HepG2 (cell line): Measurements from ENCODE around the gene EFCAB11. TPM values are rescaled to one million over a fixed set of nuclear protein-coding genes. Genes with fewer than 3 reads are reported as not detected.

Source experiments
- AKNA ChIP-seq: sonication (generic); formaldehyde crosslinking; IDR thresholded peaks from 2 replicates; pipeline ENCODE4 v1.4.0; 2020; ENCODE audit warnings: missing genetic modification reagents, borderline replicate concordance
- CHD2 ChIP-seq: IDR thresholded peaks from 2 replicates; pipeline ENCODE4 v1.6.1; 2011; ENCODE audit warnings: low read depth, low read length, improper control_type of control experiment
- HDAC2 ChIP-seq: sonication (generic); formaldehyde crosslinking; IDR thresholded peaks from 2 replicates; pipeline ENCODE4 v1.4.0; 2020; ENCODE audit warnings: missing genetic modification reagents
- HNF4A ChIP-seq: sonication (generic); formaldehyde crosslinking; IDR thresholded peaks from 2 replicates; pipeline ENCODE4 v1.4.0; 2020; ENCODE audit warnings: missing genetic modification reagents
- MTA1 ChIP-seq: sonication (generic); formaldehyde crosslinking; IDR thresholded peaks from 2 replicates; pipeline ENCODE4 v1.4.0; 2020; ENCODE audit warnings: missing genetic modification reagents, mild to moderate bottlenecking, borderline replicate concordance
- NBN ChIP-seq: fragments of 450-650 bp; conservative IDR thresholded peaks from 2 replicates; pipeline ENCODE4 v1.6.1; 2017
- TFDP2 ChIP-seq: sonication (generic); formaldehyde crosslinking; IDR thresholded peaks from 2 replicates; pipeline ENCODE4 v1.4.0; 2020; ENCODE audit warnings: missing genetic modification reagents
- ZBTB38 ChIP-seq: sonication (generic); formaldehyde crosslinking; IDR thresholded peaks from 2 replicates; pipeline ENCODE4 v1.5.1; 2020; ENCODE audit warnings: mild to moderate bottlenecking, missing genetic modification reagents
- ZGPAT ChIP-seq: IDR thresholded peaks from 2 replicates; pipeline ENCODE4 v1.6.1; 2016; ENCODE audit warnings: mild to moderate bottlenecking
- ZMYM4 ChIP-seq: sonication (generic); formaldehyde crosslinking; IDR thresholded peaks from 2 replicates; pipeline ENCODE4 v1.8.1; 2023; ENCODE audit warnings: mild to moderate bottlenecking, missing genetic modification reagents
- ZNF678 ChIP-seq: sonication (generic); formaldehyde crosslinking; IDR thresholded peaks from 2 replicates; pipeline ENCODE4 v1.4.0; 2020; ENCODE audit warnings: mild to moderate bottlenecking, missing genetic modification reagents
- ZSCAN29 ChIP-seq: sonication (generic); formaldehyde crosslinking; conservative IDR thresholded peaks from 2 replicates; pipeline ENCODE4 v1.4.0; 2020; ENCODE audit warnings: mild to moderate bottlenecking, missing genetic modification reagents
- polyA plus RNA-seq, 8 experiments: library from polyadenylated mRNA; depleted of rRNA in 3 of 8; stranded (reverse) in 7 of 8; unstranded in 1 of 8; fragments of >200 nt; fragmentation: Illumina TruSeq in 4 of 8; extraction: Trizol in 4 of 8; gene quantifications; 2 replicates each; pipeline versions ENCODE4 v1.2.1 to v1.2.3, GENCODE V29; 2011 to 2016; ENCODE audit warnings: low read depth in 4 of 8, missing spikeins in 1 of 8, mixed read lengths in 1 of 8; ENCODE audit not compliant: insufficient read depth in 1 of 8
- total RNA-seq, 5 experiments: library from RNA; depleted of rRNA; stranded (reverse); fragments of >200 nt; fragmentation: Illumina TruSeq; extraction: Trizol; gene quantifications; 2 replicates each; pipeline ENCODE4 v1.2.3, GENCODE V29; 2016; ENCODE audit warnings: low read depth in 1 of 5
- TF ChIP-seq, protein P1 (sequence below): sonication (generic); formaldehyde crosslinking; IDR thresholded peaks from 2 replicates; pipeline ENCODE4 v1.8.1; 2023; ENCODE audit warnings: missing genetic modification reagents, inconsistent platforms, borderline replicate concordance
- TF ChIP-seq, protein P2 (sequence below): sonication (generic); formaldehyde crosslinking; IDR thresholded peaks from 2 replicates; pipeline ENCODE4 v1.9.0; 2021; ENCODE audit warnings: missing genetic modification reagents, borderline replicate concordance
- TF ChIP-seq, protein P3 (sequence below): sonication (generic); formaldehyde crosslinking; IDR thresholded peaks from 2 replicates; pipeline ENCODE4 v1.5.0; 2020; ENCODE audit warnings: mild to moderate bottlenecking, missing genetic modification reagents, borderline replicate concordance

Gene EFCAB11
- total and polyA plus RNA-seq, 2 of the 13 experiments (the other 11 are each of a cell fraction or from before 2014, with no cell fraction given) = 8.2 to 31.5 TPM

- 0 out of 2 replicates have a peak, but pooled peaks have one; percentile 34 for TF ChIP-seq AKNA (CRISPR knock-in tag)
- peak; percentile 76 for TF ChIP-seq ZGPAT (CRISPR knock-in tag)
- TF ChIP-seq ZMYM4 = peak; percentile 99
- TF ChIP-seq NBN = no peak
- TF ChIP-seq HNF4A (CRISPR knock-in tag) = peak; percentile 4; the same call in 1 of the 2 replicates
- no peak for TF ChIP-seq MTA1 (CRISPR knock-in tag)
- peak; percentile 78 for TF ChIP-seq CHD2
- TF ChIP-seq HDAC2 = peak; percentile 59; the same call in 1 of the 2 replicates
- TF ChIP-seq TFDP2 (CRISPR knock-in tag) = peak; percentile 96
- TF ChIP-seq, protein P1, sequence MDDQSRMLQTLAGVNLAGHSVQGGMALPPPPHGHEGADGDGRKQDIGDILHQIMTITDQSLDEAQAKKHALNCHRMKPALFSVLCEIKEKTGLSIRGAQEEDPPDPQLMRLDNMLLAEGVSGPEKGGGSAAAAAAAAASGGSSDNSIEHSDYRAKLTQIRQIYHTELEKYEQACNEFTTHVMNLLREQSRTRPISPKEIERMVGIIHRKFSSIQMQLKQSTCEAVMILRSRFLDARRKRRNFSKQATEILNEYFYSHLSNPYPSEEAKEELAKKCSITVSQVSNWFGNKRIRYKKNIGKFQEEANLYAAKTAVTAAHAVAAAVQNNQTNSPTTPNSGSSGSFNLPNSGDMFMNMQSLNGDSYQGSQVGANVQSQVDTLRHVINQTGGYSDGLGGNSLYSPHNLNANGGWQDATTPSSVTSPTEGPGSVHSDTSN (CRISPR knock-in tag) = 0 out of 2 replicates have a peak, but pooled peaks have one; percentile 72
- peak; percentile 35; the same call in 1 of the 2 replicates for TF ChIP-seq ZSCAN29 (CRISPR knock-in tag)
- TF ChIP-seq, protein P2, sequence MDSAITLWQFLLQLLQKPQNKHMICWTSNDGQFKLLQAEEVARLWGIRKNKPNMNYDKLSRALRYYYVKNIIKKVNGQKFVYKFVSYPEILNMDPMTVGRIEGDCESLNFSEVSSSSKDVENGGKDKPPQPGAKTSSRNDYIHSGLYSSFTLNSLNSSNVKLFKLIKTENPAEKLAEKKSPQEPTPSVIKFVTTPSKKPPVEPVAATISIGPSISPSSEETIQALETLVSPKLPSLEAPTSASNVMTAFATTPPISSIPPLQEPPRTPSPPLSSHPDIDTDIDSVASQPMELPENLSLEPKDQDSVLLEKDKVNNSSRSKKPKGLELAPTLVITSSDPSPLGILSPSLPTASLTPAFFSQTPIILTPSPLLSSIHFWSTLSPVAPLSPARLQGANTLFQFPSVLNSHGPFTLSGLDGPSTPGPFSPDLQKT (CRISPR knock-in tag) = no peak; the same call in 1 of the 2 replicates
- TF ChIP-seq, protein P3, sequence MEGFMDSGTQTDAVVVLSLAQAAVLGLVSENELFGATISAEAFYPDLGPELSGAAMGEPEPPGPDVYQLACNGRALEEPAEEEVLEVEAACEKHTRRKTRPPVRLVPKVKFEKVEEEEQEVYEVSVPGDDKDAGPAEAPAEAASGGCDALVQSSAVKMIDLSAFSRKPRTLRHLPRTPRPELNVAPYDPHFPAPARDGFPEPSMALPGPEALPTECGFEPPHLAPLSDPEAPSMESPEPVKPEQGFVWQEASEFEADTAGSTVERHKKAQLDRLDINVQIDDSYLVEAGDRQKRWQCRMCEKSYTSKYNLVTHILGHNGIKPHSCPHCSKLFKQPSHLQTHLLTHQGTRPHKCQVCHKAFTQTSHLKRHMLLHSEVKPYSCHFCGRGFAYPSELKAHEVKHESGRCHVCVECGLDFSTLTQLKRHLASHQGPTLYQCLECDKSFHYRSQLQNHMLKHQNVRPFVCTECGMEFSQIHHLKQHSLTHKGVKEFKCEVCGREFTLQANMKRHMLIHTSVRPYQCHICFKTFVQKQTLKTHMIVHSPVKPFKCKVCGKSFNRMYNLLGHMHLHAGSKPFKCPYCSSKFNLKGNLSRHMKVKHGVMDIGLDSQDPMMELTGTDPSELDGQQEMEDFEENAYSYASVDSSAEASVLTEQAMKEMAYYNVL (CRISPR knock-in tag) = peak; percentile 23; the same call in 1 of the 2 replicates
- TF ChIP-seq ZBTB38 = peak; percentile 70; the same call in 1 of the 2 replicates
- TF ChIP-seq ZNF678 (CRISPR knock-in tag) = no peak
These were observed 1.5 kb upstream of the EFCAB11 start, which contains the start of gene TDP1 (continued) for GRCh38 chr14:89955745-89956660.
